GM23338 (cell line): ENCODE results near the gene RPS19. TPM values are rescaled to one million over a fixed set of nuclear protein-coding genes. Genes with fewer than 3 reads are reported as not detected.

Experiments used
- ATAC-seq: fragments of 200-7000 bp; cut with Tn5 transposase; 3 replicates; pipeline ENCODE4 v1.9.1; 2020
- DNase-seq: peaks from one replicate; pipeline ENCODE4 v3.0.0-alpha.2; 2015; ENCODE audit warnings: low spot score
- H2AFZ ChIP-seq: fragments of 200-600 bp; sonication (generic); 2 replicates; pipeline ENCODE4 v1.8.0; 2016; ENCODE audit warnings: antibody characterized with exemption, mild to moderate bottlenecking, moderate library complexity
- H3F3A ChIP-seq: fragments of 200-600 bp; sonication (generic); replicated peaks from 2 replicates; pipeline ENCODE4 v1.8.0; 2017; ENCODE audit warnings: antibody characterized with exemption, mixed run types, low read depth
- H3K27ac ChIP-seq: fragments of 200-600 bp; sonication (generic); 2 replicates; pipeline ENCODE4 v1.6.1; 2016; ENCODE audit warnings: low read depth
- H3K27me3 ChIP-seq: fragments of 200-600 bp; sonication (generic); 2 replicates; pipeline ENCODE4 v1.8.0; 2016; ENCODE audit warnings: mild to moderate bottlenecking, mixed run types, moderate library complexity; ENCODE audit not compliant: insufficient read depth
- H3K36me3 ChIP-seq: fragments of 200-600 bp; sonication (generic); 2 replicates; pipeline ENCODE4 v1.8.0; 2016; ENCODE audit warnings: mild to moderate bottlenecking; ENCODE audit not compliant: insufficient read depth
- H3K4me1 ChIP-seq: fragments of 200-600 bp; sonication (generic); 2 replicates; pipeline ENCODE4 v1.8.0; 2016; ENCODE audit warnings: mild to moderate bottlenecking, moderate library complexity; ENCODE audit not compliant: insufficient read depth
- H3K4me2 ChIP-seq: fragments of 200-600 bp; sonication (generic); 2 replicates; pipeline ENCODE4 v1.7.1; 2017; ENCODE audit warnings: mixed run types
- H3K4me3 ChIP-seq: fragments of 200-600 bp; sonication (generic); 2 replicates; pipeline ENCODE4 v1.6.1; 2016; ENCODE audit warnings: mixed run types
- H3K79me2 ChIP-seq: fragments of 200-600 bp; sonication (generic); replicated peaks from 2 replicates; pipeline ENCODE4 v1.8.0; 2017; ENCODE audit warnings: mild to moderate bottlenecking; ENCODE audit not compliant: insufficient read depth
- H3K9me2 ChIP-seq: fragments of 200-600 bp; sonication (generic); 2 replicates; pipeline ENCODE4 v1.8.0; 2017; ENCODE audit not compliant: insufficient read depth
- H4K20me1 ChIP-seq: fragments of 200-600 bp; sonication (generic); replicated peaks from 2 replicates; pipeline ENCODE4 v1.8.0; 2017; ENCODE audit warnings: mild to moderate bottlenecking; ENCODE audit not compliant: insufficient read depth
- H3K27ac Mint-ChIP-seq: 2 replicates; pipeline ENCODE4 v1.8.0; 2020; ENCODE audit warnings: inconsistent platforms, mild to moderate bottlenecking, moderate library complexity, mixed read lengths
- H3K27me3 Mint-ChIP-seq: 3 replicates; pipeline ENCODE4 v1.8.0; 2022; ENCODE audit warnings: low read depth, mild to moderate bottlenecking, moderate library complexity, mixed read lengths, inconsistent platforms; ENCODE audit not compliant: insufficient read depth, poor library complexity
- H3K36me3 Mint-ChIP-seq: 3 replicates; pipeline ENCODE4 v1.8.0; 2021; ENCODE audit warnings: low read depth, mild to moderate bottlenecking, inconsistent platforms, moderate library complexity, mixed read lengths
- H3K4me1 Mint-ChIP-seq: 3 replicates; pipeline ENCODE4 v1.8.0; 2020; ENCODE audit warnings: mild to moderate bottlenecking, inconsistent platforms, mixed read lengths
- H3K4me3 Mint-ChIP-seq: 3 replicates; pipeline ENCODE4 v1.8.0; 2021; ENCODE audit warnings: moderate library complexity, mild to moderate bottlenecking, inconsistent platforms, mixed read lengths
- H3K9me3 Mint-ChIP-seq: 3 replicates; pipeline ENCODE4 v1.8.0; 2020; ENCODE audit warnings: moderate library complexity, mild to moderate bottlenecking, inconsistent platforms, mixed read lengths
- EZH2phosphoT487 ChIP-seq: fragments of 200-600 bp; sonication (generic); IDR thresholded peaks from one replicate; pipeline ENCODE4 v1.8.1; 2018; ENCODE audit warnings: antibody characterized with exemption; ENCODE audit not compliant: unreplicated experiment
- POLR2AphosphoS5 ChIP-seq: IDR thresholded peaks from 2 replicates; pipeline ENCODE4 v1.6.1; 2016; ENCODE audit warnings: antibody characterized with exemption, low read depth
- STAT1 ChIP-seq: IDR thresholded peaks from one replicate; pipeline ENCODE4 v1.6.1; 2016; ENCODE audit warnings: antibody characterized with exemption; ENCODE audit not compliant: unreplicated experiment
- ZNF114 ChIP-seq: fragments of 250-450 bp; sonication (Bioruptor Pico); IDR thresholded peaks from 2 replicates; pipeline ENCODE4 v1.5.0; 2020; ENCODE audit warnings: mild to moderate bottlenecking, moderate library complexity
- ZNF331 ChIP-seq: fragments of 250-450 bp; sonication (Bioruptor Pico); IDR thresholded peaks from 2 replicates; pipeline ENCODE4 v1.5.0; 2020; ENCODE audit warnings: low read depth, mild to moderate bottlenecking, moderate library complexity
- polyA plus RNA-seq: library from polyadenylated mRNA; unstranded; fragments of >200 nt; fragmentation: Nextera tagmentation; extraction: Ambion mirVana; gene quantifications from 2 replicates; pipeline ENCODE4 v1.2.1, GENCODE V29; 2016
- total RNA-seq: library from RNA; depleted of rRNA; stranded (reverse); fragments of >200 nt; shearing (Covaris generic); gene quantifications from 2 replicates; pipeline ENCODE4 v1.2.3, GENCODE V29; 2014
- TF ChIP-seq, protein P1 (sequence below): fragments of 250-450 bp; sonication (Bioruptor Pico); IDR thresholded peaks from 2 replicates; pipeline ENCODE4 v1.5.0; 2020; ENCODE audit warnings: mild to moderate bottlenecking, moderate library complexity

RPS19 gene
- total and polyA plus RNA-seq, 2 experiments from 2014 or later = 1,798 to 4,073 TPM

DNA sequence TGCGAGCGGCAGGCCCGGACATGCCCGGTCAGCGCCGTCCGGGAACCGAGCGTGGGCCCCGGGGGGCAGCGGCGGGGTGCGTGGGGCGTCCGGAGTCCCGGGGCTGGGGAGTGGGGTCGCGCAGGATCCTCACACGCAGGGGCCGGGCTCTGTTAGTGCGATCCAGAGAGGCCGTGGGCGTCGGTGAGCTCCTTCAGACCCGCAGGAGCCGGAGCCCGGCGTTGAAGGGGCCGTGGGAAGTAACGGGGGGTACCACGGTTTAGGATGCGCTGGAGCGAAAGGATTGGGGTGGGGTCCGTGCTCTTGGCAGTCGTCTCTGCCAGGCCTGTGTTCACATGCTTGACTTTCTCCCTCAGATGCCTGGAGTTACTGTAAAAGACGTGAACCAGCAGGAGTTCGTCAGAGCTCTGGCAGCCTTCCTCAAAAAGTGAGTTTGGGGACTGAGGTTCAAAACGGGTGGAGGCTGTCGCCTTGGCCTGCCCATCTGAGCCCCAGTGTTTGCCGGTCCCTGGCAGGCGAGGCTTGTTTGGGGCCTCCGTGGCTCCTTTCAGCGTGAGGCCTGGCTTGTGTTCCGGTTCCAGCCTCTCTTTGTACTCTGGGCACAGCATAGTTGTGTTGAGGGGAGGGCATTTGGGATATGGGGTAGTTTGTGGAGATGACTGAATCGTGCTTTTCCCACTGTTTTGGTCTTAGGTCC lies 512 bp downstream of the RPS19 start (continued):
- TF ChIP-seq, protein P1, sequence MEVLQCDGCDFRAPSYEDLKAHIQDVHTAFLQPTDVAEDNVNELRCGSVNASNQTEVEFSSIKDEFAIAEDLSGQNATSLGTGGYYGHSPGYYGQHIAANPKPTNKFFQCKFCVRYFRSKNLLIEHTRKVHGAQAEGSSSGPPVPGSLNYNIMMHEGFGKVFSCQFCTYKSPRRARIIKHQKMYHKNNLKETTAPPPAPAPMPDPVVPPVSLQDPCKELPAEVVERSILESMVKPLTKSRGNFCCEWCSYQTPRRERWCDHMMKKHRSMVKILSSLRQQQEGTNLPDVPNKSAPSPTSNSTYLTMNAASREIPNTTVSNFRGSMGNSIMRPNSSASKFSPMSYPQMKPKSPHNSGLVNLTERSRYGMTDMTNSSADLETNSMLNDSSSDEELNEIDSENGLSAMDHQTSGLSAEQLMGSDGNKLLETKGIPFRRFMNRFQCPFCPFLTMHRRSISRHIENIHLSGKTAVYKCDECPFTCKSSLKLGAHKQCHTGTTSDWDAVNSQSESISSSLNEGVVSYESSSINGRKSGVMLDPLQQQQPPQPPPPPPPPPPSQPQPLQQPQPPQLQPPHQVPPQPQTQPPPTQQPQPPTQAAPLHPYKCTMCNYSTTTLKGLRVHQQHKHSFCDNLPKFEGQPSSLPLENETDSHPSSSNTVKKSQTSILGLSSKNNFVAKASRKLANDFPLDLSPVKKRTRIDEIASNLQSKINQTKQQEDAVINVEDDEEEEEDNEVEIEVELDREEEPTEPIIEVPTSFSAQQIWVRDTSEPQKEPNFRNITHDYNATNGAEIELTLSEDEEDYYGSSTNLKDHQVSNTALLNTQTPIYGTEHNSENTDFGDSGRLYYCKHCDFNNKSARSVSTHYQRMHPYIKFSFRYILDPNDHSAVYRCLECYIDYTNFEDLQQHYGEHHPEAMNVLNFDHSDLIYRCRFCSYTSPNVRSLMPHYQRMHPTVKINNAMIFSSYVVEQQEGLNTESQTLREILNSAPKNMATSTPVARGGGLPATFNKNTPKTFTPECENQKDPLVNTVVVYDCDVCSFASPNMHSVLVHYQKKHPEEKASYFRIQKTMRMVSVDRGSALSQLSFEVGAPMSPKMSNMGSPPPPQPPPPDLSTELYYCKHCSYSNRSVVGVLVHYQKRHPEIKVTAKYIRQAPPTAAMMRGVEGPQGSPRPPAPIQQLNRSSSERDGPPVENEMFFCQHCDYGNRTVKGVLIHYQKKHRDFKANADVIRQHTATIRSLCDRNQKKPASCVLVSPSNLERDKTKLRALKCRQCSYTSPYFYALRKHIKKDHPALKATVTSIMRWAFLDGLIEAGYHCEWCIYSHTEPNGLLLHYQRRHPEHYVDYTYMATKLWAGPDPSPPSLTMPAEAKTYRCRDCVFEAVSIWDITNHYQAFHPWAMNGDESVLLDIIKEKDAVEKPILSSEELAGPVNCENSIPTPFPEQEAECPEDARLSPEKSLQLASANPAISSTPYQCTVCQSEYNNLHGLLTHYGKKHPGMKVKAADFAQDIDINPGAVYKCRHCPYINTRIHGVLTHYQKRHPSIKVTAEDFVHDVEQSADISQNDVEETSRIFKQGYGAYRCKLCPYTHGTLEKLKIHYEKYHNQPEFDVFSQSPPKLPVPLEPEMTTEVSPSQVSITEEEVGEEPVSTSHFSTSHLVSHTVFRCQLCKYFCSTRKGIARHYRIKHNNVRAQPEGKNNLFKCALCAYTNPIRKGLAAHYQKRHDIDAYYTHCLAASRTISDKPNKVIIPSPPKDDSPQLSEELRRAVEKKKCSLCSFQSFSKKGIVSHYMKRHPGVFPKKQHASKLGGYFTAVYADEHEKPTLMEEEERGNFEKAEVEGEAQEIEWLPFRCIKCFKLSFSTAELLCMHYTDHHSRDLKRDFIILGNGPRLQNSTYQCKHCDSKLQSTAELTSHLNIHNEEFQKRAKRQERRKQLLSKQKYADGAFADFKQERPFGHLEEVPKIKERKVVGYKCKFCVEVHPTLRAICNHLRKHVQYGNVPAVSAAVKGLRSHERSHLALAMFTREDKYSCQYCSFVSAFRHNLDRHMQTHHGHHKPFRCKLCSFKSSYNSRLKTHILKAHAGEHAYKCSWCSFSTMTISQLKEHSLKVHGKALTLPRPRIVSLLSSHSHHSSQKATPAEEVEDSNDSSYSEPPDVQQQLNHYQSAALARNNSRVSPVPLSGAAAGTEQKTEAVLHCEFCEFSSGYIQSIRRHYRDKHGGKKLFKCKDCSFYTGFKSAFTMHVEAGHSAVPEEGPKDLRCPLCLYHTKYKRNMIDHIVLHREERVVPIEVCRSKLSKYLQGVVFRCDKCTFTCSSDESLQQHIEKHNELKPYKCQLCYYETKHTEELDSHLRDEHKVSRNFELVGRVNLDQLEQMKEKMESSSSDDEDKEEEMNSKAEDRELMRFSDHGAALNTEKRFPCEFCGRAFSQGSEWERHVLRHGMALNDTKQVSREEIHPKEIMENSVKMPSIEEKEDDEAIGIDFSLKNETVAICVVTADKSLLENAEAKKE = no peak
- no peak for TF ChIP-seq STAT1
- TF ChIP-seq EZH2phosphoT487 = no peak
- no peak for TF ChIP-seq POLR2AphosphoS5

DNA sequence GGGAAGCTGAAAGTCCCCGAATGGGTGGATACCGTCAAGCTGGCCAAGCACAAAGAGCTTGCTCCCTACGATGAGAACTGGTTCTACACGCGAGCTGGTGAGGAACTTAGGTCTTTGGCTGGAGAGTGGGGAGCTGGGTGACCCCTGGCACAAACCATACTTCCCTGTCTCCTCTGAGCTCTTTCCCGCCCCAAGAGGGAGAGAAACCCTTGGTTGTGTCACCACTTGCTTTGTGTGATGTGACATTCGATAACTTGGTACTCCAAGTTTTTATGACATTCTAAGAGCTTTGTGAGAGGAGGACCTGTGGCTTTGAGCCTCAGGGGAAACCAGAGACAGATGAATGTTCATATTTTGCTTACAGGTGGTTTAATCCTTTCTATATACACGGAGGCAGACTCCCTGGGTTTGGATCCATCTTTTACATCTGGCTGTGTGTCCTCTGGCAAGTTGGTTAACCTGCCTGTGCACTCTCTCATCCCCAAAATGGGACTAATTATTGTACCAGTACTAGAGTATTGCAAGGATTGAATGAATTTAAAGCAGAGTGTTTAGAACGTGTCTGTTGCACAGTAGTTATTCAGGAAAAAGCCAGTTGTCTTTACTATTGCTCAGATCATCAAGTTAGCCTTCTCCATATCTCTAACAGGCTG lies 1.2 kb downstream of the RPS19 start:
- H3K4me3 Mint-ChIP-seq = peak overlapping the region; percentile 85
- peak overlapping the region; percentile 98 for H3K27ac ChIP-seq

More for the DNA sequence above, 1.2 kb downstream of the RPS19 start:
- Histone ChIP-seq H3K36me3 (peaks cover 52% of the 10 kb centered on the region), H3F3A (peaks cover 52% of the 10 kb centered on the region), H3K4me3 (peak overlapping the region; percentile 69), H2AFZ (no peak overlapping the region), H3K9me2 (no peaks in the 10 kb centered on the region), H3K27me3 (no peaks in the 10 kb centered on the region), H3K4me2 (peak overlapping the region; percentile 99), H3K79me2 (peaks cover 60% of the 10 kb centered on the region), H4K20me1 (peaks cover 47% of the 10 kb centered on the region), H3K4me1 (peaks cover 41% of the 10 kb centered on the region)
- DNase-seq = no peak
- peaks cover 29% of the 10 kb centered on the region for H3K27me3 Mint-ChIP-seq
- peaks cover 59% of the 10 kb centered on the region for H3K36me3 Mint-ChIP-seq
- peaks cover 3% of the 10 kb centered on the region; the same call in 1 of the 3 replicates for H3K9me3 Mint-ChIP-seq
- no peak for TF ChIP-seq ZNF331 (CRISPR knock-in tag)
- TF ChIP-seq, protein P1 = no peak
- TF ChIP-seq ZNF114 (CRISPR knock-in tag) = no peak
- H3K4me1 Mint-ChIP-seq = peaks cover 42% of the 10 kb centered on the region
- H3K27ac Mint-ChIP-seq = peak overlapping the region; percentile 99
- no peak for ATAC-seq
